ENCODE results near the gene OLFML2A. TPM values are rescaled to one million over a fixed set of nuclear protein-coding genes. Genes with fewer than 3 reads are reported as not detected.

The OLFML2A gene
- total RNA-seq, 1 experiment from 2014 or later, result 1.4 TPM

DNA sequence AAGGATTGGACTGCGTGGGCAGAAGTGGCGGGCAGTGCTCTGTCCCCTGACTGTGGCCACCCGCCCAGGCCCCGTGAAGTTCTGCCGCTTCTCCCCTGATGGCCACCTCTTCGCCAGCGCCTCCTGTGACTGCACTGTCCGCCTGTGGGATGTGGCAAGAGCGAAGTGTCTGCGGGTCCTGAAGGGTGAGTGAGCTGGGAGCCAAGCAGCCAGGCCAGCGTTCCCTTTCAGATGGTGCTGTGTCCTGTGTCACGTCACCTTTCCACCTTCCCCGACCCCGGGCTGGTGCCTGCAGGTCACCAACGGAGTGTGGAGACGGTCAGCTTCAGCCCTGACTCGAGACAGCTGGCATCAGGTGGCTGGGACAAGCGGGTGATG is 78.6 kb downstream of the OLFML2A start:
- ChIA-PET CTCF (no interaction called here), POLR2A (ENCODE audit: low non-redundant PET) (no interaction called here)
- Histone ChIP-seq H3K4me1 (ENCODE audit: insufficient read depth, low read length, poor library complexity, severe bottlenecking) (peaks cover 24% of the 10 kb centered on the region), H3K36me3 (ENCODE audit: insufficient read depth, low read length, poor library complexity, severe bottlenecking) (peaks cover 40% of the 10 kb centered on the region), H3K27ac (ENCODE audit: low read depth, low read length, poor library complexity, severe bottlenecking) (no peak overlapping the region), H3K4me3 (ENCODE audit: low read depth, low read length, poor library complexity, severe bottlenecking) (no peak overlapping the region), H3K9me3 (ENCODE audit: low read depth, low read length, poor library complexity, severe bottlenecking) (no peaks in the 10 kb centered on the region), H3K27me3 (replicated peaks; ENCODE audit: insufficient read depth, low read depth, low read length, poor library complexity) (no peaks in the 10 kb centered on the region)
- DNase-seq (ENCODE audit: low spot score), result no peak
- intact Hi-C loops (cut with micrococcal nuclease; ENCODE audit: unreplicated experiment), result loop anchor here (10.0 kb wide), 3 partner anchors 289 to 519 kb away; partner anchors contain the start of genes PSMB7 and SCAI
- no peak for TF ChIP-seq EZH2 (IDR thresholded peaks at IDR 0.05; ENCODE audit: borderline replicate concordance, low read depth, low read length, poor library complexity, severe bottlenecking)
- no peak for TF ChIP-seq CTCF (conservative IDR thresholded peaks at IDR 0.05; ENCODE audit: low read depth, low read length)
- BruUV-seq (replicated peaks), result no TSS peak

DNA sequence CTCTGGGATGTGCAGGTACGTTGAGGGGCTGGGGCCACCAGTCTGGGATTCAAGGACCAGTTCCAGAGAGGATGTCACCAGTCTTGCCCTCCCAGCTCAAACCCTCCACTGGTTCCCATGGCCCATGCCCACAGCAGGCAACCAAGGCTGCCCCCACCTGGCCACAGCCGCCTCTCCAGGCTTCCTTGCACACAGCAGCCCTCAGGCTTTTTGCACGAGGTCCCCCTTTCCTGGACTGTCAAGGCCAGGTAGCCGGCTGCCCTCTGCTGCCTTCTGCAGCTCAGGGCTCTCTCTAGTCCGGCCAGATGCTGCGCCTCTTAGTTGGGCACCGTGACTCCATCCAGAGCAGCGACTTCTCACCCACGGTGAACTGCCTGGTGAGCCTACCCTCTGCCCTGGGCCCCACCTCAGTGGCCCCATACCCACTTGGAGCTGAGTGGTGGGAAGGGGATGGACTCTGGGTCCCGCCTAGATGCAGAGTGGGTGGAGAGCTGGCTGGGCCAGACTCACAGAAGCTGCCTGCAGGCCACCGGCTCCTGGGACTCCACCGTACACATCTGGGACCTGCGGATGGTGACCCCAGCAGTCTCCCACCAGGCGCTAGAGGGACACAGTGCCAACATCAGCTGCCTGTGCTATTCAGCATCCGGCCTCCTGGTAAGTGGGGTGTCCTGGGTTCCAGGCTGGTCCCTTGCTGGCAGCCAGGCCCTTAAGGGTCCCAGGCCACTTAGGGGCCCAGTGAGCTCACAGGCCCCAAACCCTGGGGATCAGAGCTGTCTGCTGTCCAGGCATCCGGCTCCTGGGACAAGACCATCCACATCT is 79.2 kb downstream of the OLFML2A start:
- no peak overlapping the region for H3K27ac ChIP-seq (ENCODE audit: low read depth, low read length, poor library complexity, severe bottlenecking)
- H3K36me3 ChIP-seq (ENCODE audit: insufficient read depth, low read length, poor library complexity, severe bottlenecking), result peaks cover 46% of the 10 kb centered on the region
- TF ChIP-seq CTCF (conservative IDR thresholded peaks at IDR 0.05; ENCODE audit: low read depth, low read length), result peak; percentile 52
- no peak for TF ChIP-seq EZH2 (IDR thresholded peaks at IDR 0.05; ENCODE audit: borderline replicate concordance, low read depth, low read length, poor library complexity, severe bottlenecking)
- H3K4me3 ChIP-seq (ENCODE audit: low read depth, low read length, poor library complexity, severe bottlenecking), result no peak overlapping the region
- peaks cover 24% of the 10 kb centered on the region for H3K4me1 ChIP-seq (ENCODE audit: insufficient read depth, low read length, poor library complexity, severe bottlenecking)
- CTCF ChIA-PET, result interaction anchor here (0.8 to 1.1 kb wide), 2 partner anchors 87 to 239 kb away, joined by 3 to 4 read pairs; no protein-coding TSS in a partner anchor
- H3K27me3 ChIP-seq (replicated peaks; ENCODE audit: insufficient read depth, low read depth, low read length, poor library complexity), result no peaks in the 10 kb centered on the region
- POLR2A ChIA-PET (ENCODE audit: low non-redundant PET), result no interaction called here
- intact Hi-C loops (cut with micrococcal nuclease; ENCODE audit: unreplicated experiment), result loop anchor here (10.0 kb wide), 3 partner anchors 289 to 519 kb away; partner anchors contain the start of genes PSMB7 and SCAI
- DNase-seq (ENCODE audit: low spot score), result peak; percentile 57
- H3K9me3 ChIP-seq (ENCODE audit: low read depth, low read length, poor library complexity, severe bottlenecking), result no peaks in the 10 kb centered on the region
- BruUV-seq (replicated peaks), result no TSS peak

GRCh38 chr9:124857533-124858162 is 80.7 kb downstream of the OLFML2A start:
- intact Hi-C loops (cut with micrococcal nuclease; ENCODE audit: unreplicated experiment), result loop anchor here (10.0 kb wide), 3 partner anchors 287 to 517 kb away; partner anchors contain the start of genes PSMB7 and SCAI
- POLR2A ChIA-PET (ENCODE audit: low non-redundant PET), result no interaction called here
- peaks cover 25% of the 10 kb centered on the region for H3K4me1 ChIP-seq (ENCODE audit: insufficient read depth, low read length, poor library complexity, severe bottlenecking)
- H3K27me3 ChIP-seq (replicated peaks; ENCODE audit: insufficient read depth, low read depth, low read length, poor library complexity), result no peaks in the 10 kb centered on the region
- no peaks in the 10 kb centered on the region for H3K9me3 ChIP-seq (ENCODE audit: low read depth, low read length, poor library complexity, severe bottlenecking)
- H3K27ac ChIP-seq (ENCODE audit: low read depth, low read length, poor library complexity, severe bottlenecking), result no peak overlapping the region
- no peak overlapping the region for H3K4me3 ChIP-seq (ENCODE audit: low read depth, low read length, poor library complexity, severe bottlenecking)
- no peak for DNase-seq (ENCODE audit: low spot score)
- CTCF ChIA-PET, result interaction anchor here (1.1 kb wide), 1 partner anchor 240 kb away, joined by 3 read pairs; no protein-coding TSS in a partner anchor
- TF ChIP-seq CTCF (conservative IDR thresholded peaks at IDR 0.05; ENCODE audit: low read depth, low read length) (no peak), EZH2 (IDR thresholded peaks at IDR 0.05; ENCODE audit: borderline replicate concordance, low read depth, low read length, poor library complexity, severe bottlenecking) (no peak)
- BruUV-seq (replicated peaks), result no TSS peak
- H3K36me3 ChIP-seq (ENCODE audit: insufficient read depth, low read length, poor library complexity, severe bottlenecking), result peaks cover 50% of the 10 kb centered on the region

Data from A673 (cell line).